Measurements from ENCODE around the gene KRT9.

Gene KRT9

GRCh38 chr17:41516147-41516829, 55.6 kb downstream of the KRT9 start:
- Histone ChIP-seq H3K27ac (no peak overlapping the region), H3K4me1 (ENCODE audit: control insufficient read depth in 1 of 2, insufficient read depth in 1 of 2, low read depth in 1 of 2, low read length in 1 of 2) (peaks cover 17 to 26% of the 10 kb centered on the region in 2 experiments), H3K9me3 (no peaks in the 10 kb centered on the region), H3K27me3 (peaks cover 5% of the 10 kb centered on the region), H3K36me3 (no peaks in the 10 kb centered on the region), H3K4me3 (ENCODE audit: low read depth in 1 of 2, low read length in 1 of 2) (no peak overlapping the region)
- no peak for TF ChIP-seq CTCF (IDR thresholded peaks at IDR 0.05)
